Neural cell (in vitro differentiated cells): ENCODE data around the gene FAXDC2.

ENCODE experiments used
- CTCF ChIP-seq: fragments of 450-650 bp; IDR thresholded peaks from 2 replicates; pipeline ENCODE4 v1.5.1; 2014; ENCODE audit warnings: antibody characterized with exemption, mild to moderate bottlenecking, moderate library complexity; ENCODE audit not compliant: poor library complexity, severe bottlenecking
- EZH2 ChIP-seq: fragments of 200-600, 300-800 bp; shearing (Covaris generic), sonication (generic); IDR thresholded peaks from 2 replicates; pipeline ENCODE4 v1.6.1; 2014; ENCODE audit warnings: antibody characterized with exemption, low read length, borderline replicate concordance, mild to moderate bottlenecking; ENCODE audit not compliant: insufficient read depth, poor library complexity, severe bottlenecking
- POLR2AphosphoS5 ChIP-seq: IDR thresholded peaks from 2 replicates; pipeline ENCODE4 v1.6.1; 2012
- TAF1 ChIP-seq: IDR thresholded peaks from 2 replicates; pipeline ENCODE4 v1.6.1; 2012; ENCODE audit warnings: low read depth

- TF ChIP-seq CTCF = no peak
- no peak for TF ChIP-seq TAF1
- no peak for TF ChIP-seq EZH2
- TF ChIP-seq POLR2AphosphoS5 = no peak
Measured at GRCh38 chr5:154823605-154824004, 26.8 kb downstream of the FAXDC2 start.
